Mucosa of descending colon (tissue), 3 donors: ENCODE data around the gene ADAMTS8. TPM values are rescaled to one million over a fixed set of nuclear protein-coding genes. Genes with fewer than 3 reads are reported as not detected.
A peak's percentile ranks its signal among the peaks of the same experiment; 100 is the strongest.

ENCODE experiments used
- ATAC-seq: fragments of 200-7000 bp; cut with Tn5 transposase; one replicate; pipeline ENCODE4 v1.9.1; 2020; ENCODE audit warnings: mild to moderate bottlenecking, moderate library complexity
- DNase-seq, 3 donors: peaks; one replicate each; pipeline ENCODE4 v3.0.0-alpha.2; 2020
- H3K36me3 ChIP-seq: fragments of 200-600 bp; one replicate; pipeline ENCODE4 v1.8.0; 2021; ENCODE audit warnings: low read depth, mild to moderate bottlenecking
- H3K4me1 ChIP-seq: fragments of 200-600 bp; one replicate; pipeline ENCODE4 v1.8.0; 2021; ENCODE audit warnings: low read depth, mild to moderate bottlenecking
- H3K4me3 ChIP-seq: fragments of 200-600 bp; one replicate; pipeline ENCODE4 v1.8.0; 2021; ENCODE audit warnings: mild to moderate bottlenecking
- H3K9me3 ChIP-seq: fragments of 200-600 bp; one replicate; pipeline ENCODE4 v1.8.0; 2021; ENCODE audit warnings: mild to moderate bottlenecking
- intact Hi-C, 2 donors: fragments of 100-400 bp; cut with DNase I in 1 of 2; cut with micrococcal nuclease in 1 of 2; formaldehyde crosslinking; loops; one replicate each; pipeline versions ENCODE4 v1.11.0 to v1.11.1; 2022; cut with DNase I, micrococcal nuclease
- total RNA-seq, 3 donors: library from RNA; stranded (reverse); fragmentation: NEBNext Ultra II Directional in 2 of 3; extraction: Animal tissue kit (Norgen Biotek cat#: 25700) in 2 of 3; gene quantifications; one replicate each; pipeline versions ENCODE4 v1.2.1 to v1.2.4, GENCODE V29; 2021 to 2023
- TF ChIP-seq, protein P1 (sequence below): fragments of 200-600 bp; IDR thresholded peaks from one replicate; pipeline ENCODE4 v1.8.0; 2022; ENCODE audit warnings: antibody characterized with exemption, mild to moderate bottlenecking
- donor health status: DM: no; HTN: no; CAD: no; lungs with moderate emphysema.
- donor health status: DM: no; HTN: no; CAD: no.
- donor health status: DM: no; HTN: yes; CAD: no.

Gene ADAMTS8
- total RNA-seq, 3 donors from 2014 or later: 0.38 to 10.5 (median 2.6) TPM

DNA sequence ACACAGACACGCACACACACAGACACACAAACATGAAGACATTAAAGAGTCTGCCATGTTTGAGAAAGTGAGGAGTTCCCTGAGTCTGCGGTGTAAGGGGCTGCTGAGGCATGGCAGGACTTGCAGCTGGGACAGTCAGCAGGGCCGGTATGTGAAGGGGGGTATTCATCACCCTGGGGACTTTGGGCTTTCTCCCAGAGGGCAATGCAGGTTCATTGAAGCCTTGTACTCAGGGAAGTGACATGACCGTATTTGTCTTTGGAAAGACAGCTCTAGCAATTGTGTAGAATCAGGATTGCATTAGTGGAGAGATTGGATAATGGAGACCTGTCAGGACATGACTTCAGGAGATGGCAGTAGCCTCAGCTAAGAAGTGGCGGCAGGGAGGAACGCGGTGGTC, 9.4 kb upstream of the ADAMTS8 start:
- ATAC-seq (no peak), DNase-seq (no peak)
- H3K4me1 ChIP-seq: peaks cover 2% of the 10 kb centered on the region
- H3K9me3 ChIP-seq: no peaks in the 10 kb centered on the region
- no peaks in the 10 kb centered on the region for H3K36me3 ChIP-seq
- TF ChIP-seq, protein P1, sequence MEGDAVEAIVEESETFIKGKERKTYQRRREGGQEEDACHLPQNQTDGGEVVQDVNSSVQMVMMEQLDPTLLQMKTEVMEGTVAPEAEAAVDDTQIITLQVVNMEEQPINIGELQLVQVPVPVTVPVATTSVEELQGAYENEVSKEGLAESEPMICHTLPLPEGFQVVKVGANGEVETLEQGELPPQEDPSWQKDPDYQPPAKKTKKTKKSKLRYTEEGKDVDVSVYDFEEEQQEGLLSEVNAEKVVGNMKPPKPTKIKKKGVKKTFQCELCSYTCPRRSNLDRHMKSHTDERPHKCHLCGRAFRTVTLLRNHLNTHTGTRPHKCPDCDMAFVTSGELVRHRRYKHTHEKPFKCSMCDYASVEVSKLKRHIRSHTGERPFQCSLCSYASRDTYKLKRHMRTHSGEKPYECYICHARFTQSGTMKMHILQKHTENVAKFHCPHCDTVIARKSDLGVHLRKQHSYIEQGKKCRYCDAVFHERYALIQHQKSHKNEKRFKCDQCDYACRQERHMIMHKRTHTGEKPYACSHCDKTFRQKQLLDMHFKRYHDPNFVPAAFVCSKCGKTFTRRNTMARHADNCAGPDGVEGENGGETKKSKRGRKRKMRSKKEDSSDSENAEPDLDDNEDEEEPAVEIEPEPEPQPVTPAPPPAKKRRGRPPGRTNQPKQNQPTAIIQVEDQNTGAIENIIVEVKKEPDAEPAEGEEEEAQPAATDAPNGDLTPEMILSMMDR: no peak
- H3K4me3 ChIP-seq: no peak overlapping the region
- intact Hi-C loops: loop anchor here (10.0 kb wide), 2 partner anchors 197 to 457 kb away; no protein-coding TSS in a partner anchor

DNA sequence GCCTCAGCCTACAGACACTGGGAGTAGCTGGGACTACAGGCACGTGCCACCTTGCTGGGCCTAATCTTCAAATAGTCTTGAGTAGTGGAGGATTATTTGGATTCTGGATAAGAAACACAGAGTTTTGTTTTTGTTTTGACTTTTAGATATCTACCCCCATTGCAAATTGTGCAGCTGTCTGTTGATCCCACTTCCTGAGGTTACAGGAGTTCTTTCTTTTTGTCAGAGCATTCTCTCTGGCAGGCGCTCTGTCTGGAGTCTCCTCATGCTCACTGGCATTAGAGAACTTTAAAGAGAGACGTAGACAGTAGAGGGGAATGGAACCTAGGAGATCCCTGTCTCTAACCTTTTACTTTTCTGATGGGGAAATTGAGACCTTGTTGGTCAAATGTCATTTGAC, 7.8 kb upstream of the ADAMTS8 start:
- H3K4me3 ChIP-seq: no peak overlapping the region
- TF ChIP-seq, protein P1: no peak
- no peak for ATAC-seq
- DNase-seq: no peak
- intact Hi-C loops: loop anchor here (10.0 kb wide), 2 partner anchors 199 to 459 kb away; no protein-coding TSS in a partner anchor
- no peaks in the 10 kb centered on the region for H3K36me3 ChIP-seq
- peaks cover 2% of the 10 kb centered on the region for H3K4me1 ChIP-seq
- H3K9me3 ChIP-seq: no peaks in the 10 kb centered on the region

DNA sequence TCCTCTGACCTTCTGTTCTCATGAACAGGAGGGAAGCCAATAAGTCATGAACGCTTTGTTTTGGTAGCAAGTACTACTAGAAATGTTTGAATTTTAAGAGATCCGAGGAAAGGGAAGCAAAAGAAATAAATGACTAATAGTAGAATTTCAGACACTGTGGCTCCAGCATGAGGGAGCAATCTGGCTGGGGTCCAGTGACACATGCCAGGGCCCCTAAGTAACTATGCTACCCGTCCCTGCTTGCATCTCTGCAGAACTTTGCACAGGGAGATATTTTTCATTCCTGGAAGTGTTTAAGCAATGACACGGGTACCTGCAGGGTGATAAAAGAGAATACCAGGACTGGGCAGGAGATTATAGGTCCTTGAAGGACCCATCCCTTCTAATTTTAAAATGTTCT, 7.3 kb upstream of the ADAMTS8 start:
- Histone ChIP-seq H3K36me3 (no peaks in the 10 kb centered on the region), H3K4me1 (peaks cover 2% of the 10 kb centered on the region), H3K9me3 (no peaks in the 10 kb centered on the region), H3K4me3 (no peak overlapping the region)
- DNase-seq (no peak), ATAC-seq (no peak)
- TF ChIP-seq, protein P1: no peak
- intact Hi-C loops: loop anchor here (2.0 to 10.0 kb wide), 3 partner anchors 199 to 459 kb away; no protein-coding TSS in a partner anchor

- peaks cover 2% of the 10 kb centered on the region for H3K4me1 ChIP-seq
- no peaks in the 10 kb centered on the region for H3K9me3 ChIP-seq
- ATAC-seq: peak; percentile 96
- intact Hi-C loops: loop anchor here (2.0 to 10.0 kb wide), 4 partner anchors 200 to 460 kb away; no protein-coding TSS in a partner anchor
- TF ChIP-seq, protein P1: peak; percentile 81
- H3K4me3 ChIP-seq: no peak overlapping the region
- no peaks in the 10 kb centered on the region for H3K36me3 ChIP-seq
- DNase-seq: peak; percentile 64 to 84 (median 72)
Measured at GRCh38 chr11:130434521-130435223, 6.3 kb upstream of the ADAMTS8 start.

- TF ChIP-seq, protein P1: no peak
- no peak overlapping the region for H3K4me3 ChIP-seq
- DNase-seq: no peak
- H3K9me3 ChIP-seq: no peaks in the 10 kb centered on the region
- H3K36me3 ChIP-seq: no peaks in the 10 kb centered on the region
- peaks cover 2% of the 10 kb centered on the region for H3K4me1 ChIP-seq
- intact Hi-C loops: loop anchor here (2.0 to 10.0 kb wide), 4 partner anchors 201 to 461 kb away; no protein-coding TSS in a partner anchor
- ATAC-seq: no peak
Measured at GRCh38 chr11:130433357-130433756, 4.9 kb upstream of the ADAMTS8 start.
